GM10248 (cell line): Measurements from ENCODE around the gene DLG2.
A peak's percentile ranks its signal among the peaks of the same experiment; 100 is the strongest.

Experiments used
- CTCF ChIA-PET: fragments of 300-600 bp; sonication (Branson Sonifier 250); formaldehyde crosslinking; extraction: SDS; loops from one replicate; lab custom pipeline; 2021; ENCODE audit warnings: antibody characterized with exemption; lab: Yijun Ruan, JAX
- POLR2A ChIA-PET: fragments of 350-650 bp; sonication (Branson Sonifier 250); formaldehyde crosslinking; extraction: SDS; loops from one replicate; lab custom pipeline; 2020; ENCODE audit warnings: antibody characterized with exemption; lab: Yijun Ruan, JAX
- DNase-seq: peaks from one replicate; pipeline ENCODE4 v3.0.0; 2012; ENCODE audit errors: extremely low spot score
- CTCF ChIP-seq: IDR thresholded peaks from 2 replicates; pipeline ENCODE4 v1.5.1; 2012; ENCODE audit warnings: mild to moderate bottlenecking, low read depth; ENCODE audit errors: extremely low read depth, missing control alignments, control extremely low read depth

DLG2 gene

GRCh38 chr11:85483861-85484260 is 143.3 kb downstream of the DLG2 start:
- ChIA-PET CTCF (no interaction called here), POLR2A (no interaction called here)
- DNase-seq = no peak
- TF ChIP-seq CTCF = no peak

DNA sequence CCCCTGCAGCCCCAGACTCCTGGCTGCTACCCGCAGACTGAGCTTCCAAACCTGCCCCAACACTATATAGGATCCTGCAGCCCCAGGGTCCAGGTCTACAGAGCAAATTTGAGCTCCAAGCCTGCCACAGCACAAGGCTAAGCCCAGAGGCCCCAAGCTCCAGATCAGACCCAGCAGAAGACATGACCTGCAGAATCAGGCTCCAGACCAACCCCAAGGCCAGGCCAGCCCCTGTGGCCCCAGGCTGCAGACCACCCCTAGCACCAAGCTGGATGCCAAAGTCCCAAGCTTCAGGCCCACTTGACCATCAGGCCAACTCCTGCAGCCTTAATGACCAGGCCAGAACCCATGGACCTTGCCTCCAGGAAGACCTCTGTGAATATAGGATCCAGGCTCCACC is 145.3 kb downstream of the DLG2 start:
- POLR2A ChIA-PET = no interaction called here
- no peak for DNase-seq

GRCh38 chr11:85475660-85476517 is 151.3 kb downstream of the DLG2 start:
- TF ChIP-seq CTCF = no peak
- ChIA-PET POLR2A (no interaction called here), CTCF (no interaction called here)
- no peak for DNase-seq

More for the DNA sequence above, 145.3 kb downstream of the DLG2 start:
- CTCF ChIA-PET = no interaction called here
- TF ChIP-seq CTCF = no peak

- POLR2A ChIA-PET = no interaction called here
- no peak for DNase-seq
- CTCF ChIA-PET = no interaction called here
- TF ChIP-seq CTCF = no peak
Measured at GRCh38 chr11:85472953-85473352, 154.2 kb downstream of the DLG2 start.

DNA sequence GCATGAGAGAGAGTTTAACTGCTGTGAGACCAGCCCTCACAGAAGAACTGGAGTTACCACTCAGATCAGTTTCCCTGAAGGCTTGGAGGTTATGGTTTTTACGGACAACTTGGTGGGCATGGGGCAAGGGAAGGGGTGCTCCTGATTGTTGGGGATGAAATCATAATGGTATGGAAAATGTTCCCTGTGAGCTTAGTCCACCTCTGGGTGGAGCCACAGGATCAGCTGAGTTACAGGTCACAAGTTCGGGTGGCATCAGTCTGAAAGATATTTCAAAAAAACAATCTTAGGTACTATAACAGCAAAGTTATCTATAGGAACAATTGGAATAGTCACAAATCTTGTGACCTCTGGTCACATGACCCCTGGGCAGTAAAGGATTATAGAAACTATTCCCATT is 162.9 kb downstream of the DLG2 start:
- POLR2A ChIA-PET = no interaction called here
- no peak for DNase-seq
- TF ChIP-seq CTCF = peak; percentile 8
- CTCF ChIA-PET = no interaction called here

- no peak for DNase-seq
- TF ChIP-seq CTCF = no peak
- ChIA-PET POLR2A (no interaction called here), CTCF (interaction anchor here (1.6 kb wide), 1 partner anchor 9 kb away, joined by 4 read pairs; no protein-coding TSS in a partner anchor)
Measured at GRCh38 chr11:85459304-85459703, 167.8 kb downstream of the DLG2 start.
